Activated CD4-positive, alpha-beta memory T cell treated with anti-CD3 and anti-CD28 coated beads, Interleukin-2, amount 10 ng/mL, durations not matched to agents 7 days and 5 days (primary cell): ENCODE data around the gene AASDH. TPM values are rescaled to one million over a fixed set of nuclear protein-coding genes. Genes with fewer than 3 reads are reported as not detected.

Experiments used
- CTCF ChIA-PET: fragments of 350-600 bp; sonication (Branson Sonifier 250); formaldehyde crosslinking; loops from one replicate; lab custom pipeline; 2021; ENCODE audit warnings: antibody characterized with exemption, inconsistent platforms; lab: Charles Lee
- POLR2A ChIA-PET: fragments of 350-600 bp; sonication (Branson Sonifier 250); formaldehyde crosslinking; loops from one replicate; lab custom pipeline; 2021; ENCODE audit warnings: antibody characterized with exemption; lab: Charles Lee
- DNase-seq: peaks from one replicate; pipeline ENCODE4 v3.0.0-alpha.2; 2020
- H3K27ac Mint-ChIP-seq: one replicate; pipeline ENCODE4 v1.8.0; 2021; ENCODE audit warnings: mild to moderate bottlenecking, mixed read lengths
- H3K27me3 Mint-ChIP-seq: one replicate; pipeline ENCODE4 v1.8.0; 2021; ENCODE audit warnings: mixed read lengths
- H3K36me3 Mint-ChIP-seq: one replicate; pipeline ENCODE4 v1.8.0; 2021; ENCODE audit warnings: low read depth, mixed read lengths
- H3K4me1 Mint-ChIP-seq: one replicate; pipeline ENCODE4 v1.8.0; 2021; ENCODE audit warnings: mixed read lengths
- H3K4me3 Mint-ChIP-seq: one replicate; pipeline ENCODE4 v1.8.0; 2021; ENCODE audit warnings: mild to moderate bottlenecking, mixed read lengths
- H3K9me3 Mint-ChIP-seq: one replicate; pipeline ENCODE4 v1.8.0; 2021; ENCODE audit warnings: mixed read lengths
- total RNA-seq, 2 experiments: library from RNA; stranded (reverse); gene quantifications; one replicate each; pipeline ENCODE4 v1.2.3, GENCODE V29; 2021

Gene AASDH
- total RNA-seq = 10 to 100 TPM in 1 of 2 experiments, 1 to 10 TPM in 1; 9.6 to 11.1 TPM

- H3K4me1 Mint-ChIP-seq = peaks cover 38% of the 10 kb centered on the region
- ChIA-PET POLR2A (interaction anchor here (0.6 to 3.1 kb wide), 28 partner anchors 8 to 590 kb away, joined by 3 to 85 read pairs (median 8); partner anchors contain the start of genes CEP135, NOA1, PAICS and POLR2B), CTCF (interaction anchor here (0.6 to 2.6 kb wide), 17 partner anchors 11 to 989 kb away, joined by 3 to 24 read pairs (median 4); partner anchors contain the start of genes CEP135, PAICS and PPAT)
- H3K9me3 Mint-ChIP-seq = no peaks in the 10 kb centered on the region
- H3K4me3 Mint-ChIP-seq = peak within 1 kb of the TSS; percentile 87
- no peaks in the 10 kb centered on the region for H3K27me3 Mint-ChIP-seq
- H3K36me3 Mint-ChIP-seq = peaks cover 2% of the 10 kb centered on the region
- peak; percentile 96 for DNase-seq
- peak within 1 kb of the TSS; percentile 98 for H3K27ac Mint-ChIP-seq
These were observed at the start of gene AASDH for GRCh38 chr4:56387023-56388001. Gene AASDH, minus strand, starts transcription at chr4:56387491. Its CDS starts 3,192 bp downstream, at chr4:56384299.

GRCh38 chr4:56435140-56435926 lies 48.0 kb upstream of the AASDH start, which contains the start of gene PPAT:
Gene PPAT, minus strand, starts transcription at chr4:56435615. Its CDS starts 138 bp downstream, at chr4:56435477.
- Mint-ChIP-seq H3K36me3 (peaks cover 12% of the 10 kb centered on the region), H3K4me1 (peaks cover 55% of the 10 kb centered on the region), H3K27ac (peak within 1 kb of the TSS; percentile 96), H3K4me3 (peak within 1 kb of the TSS; percentile 99), H3K27me3 (no peaks in the 10 kb centered on the region), H3K9me3 (no peaks in the 10 kb centered on the region)
- CTCF ChIA-PET = interaction anchor here (0.7 to 4.8 kb wide), 25 partner anchors 9 to 545 kb away, joined by 3 to 27 read pairs (median 5); partner anchors contain the start of genes AASDH, CEP135, NOA1 and REST
- peak; percentile 98 for DNase-seq
- POLR2A ChIA-PET = interaction anchor here (0.9 to 5.6 kb wide), 29 partner anchors 10 to 889 kb away, joined by 3 to 87 read pairs (median 8); partner anchors contain the start of genes AASDH, CEP135, NOA1 and POLR2B

GRCh38 chr4:56434599-56435139 lies 47.4 kb upstream of the AASDH start:
- CTCF ChIA-PET = interaction anchor here (0.9 to 4.8 kb wide), 14 partner anchors 9 to 546 kb away, joined by 3 to 27 read pairs (median 8); partner anchors contain the start of genes AASDH, CEP135, NOA1 and SRP72
- POLR2A ChIA-PET = interaction anchor here (1.0 to 5.6 kb wide), 20 partner anchors 9 to 548 kb away, joined by 3 to 87 read pairs (median 8); partner anchors contain the start of genes AASDH, NOA1, POLR2B and REST

GRCh38 chr4:56433280-56433679 lies 46.0 kb upstream of the AASDH start:
- H3K4me1 Mint-ChIP-seq = peaks cover 41% of the 10 kb centered on the region
- peak overlapping the region; percentile 99 for H3K4me3 Mint-ChIP-seq
- CTCF ChIA-PET = interaction anchor here (1.4 to 4.8 kb wide), 2 partner anchors 8 to 485 kb away, joined by 3 to 24 read pairs; partner anchors contain the start of gene CEP135

More at GRCh38 chr4:56434599-56435139, 47.4 kb upstream of the AASDH start:
- Mint-ChIP-seq H3K27me3 (no peaks in the 10 kb centered on the region), H3K9me3 (no peaks in the 10 kb centered on the region), H3K4me1 (peaks cover 51% of the 10 kb centered on the region), H3K27ac (peak overlapping the region; percentile 96), H3K36me3 (peaks cover 8% of the 10 kb centered on the region), H3K4me3 (peak overlapping the region; percentile 99)
- DNase-seq = peak; percentile 51

GRCh38 chr4:56430203-56430602 lies 42.9 kb upstream of the AASDH start:
- Mint-ChIP-seq H3K27me3 (no peaks in the 10 kb centered on the region), H3K36me3 (peaks cover 3% of the 10 kb centered on the region), H3K4me1 (peaks cover 42% of the 10 kb centered on the region), H3K4me3 (no peak overlapping the region), H3K27ac (no peak overlapping the region), H3K9me3 (no peaks in the 10 kb centered on the region)
- ChIA-PET CTCF (interaction anchor here (1.4 kb wide), 1 partner anchor 548 kb away, joined by 4 read pairs; the partner anchor contains the start of gene NOA1), POLR2A (no interaction called here)
- no peak for DNase-seq

More at GRCh38 chr4:56433280-56433679, 46.0 kb upstream of the AASDH start:
- Mint-ChIP-seq H3K36me3 (peaks cover 4% of the 10 kb centered on the region), H3K27ac (no peak overlapping the region), H3K9me3 (no peaks in the 10 kb centered on the region), H3K27me3 (no peaks in the 10 kb centered on the region)
- DNase-seq = no peak
- POLR2A ChIA-PET = interaction anchor here (1.0 to 5.6 kb wide), 6 partner anchors 9 to 545 kb away, joined by 3 to 85 read pairs (median 6); partner anchors contain the start of genes AASDH, NOA1 and POLR2B

- Mint-ChIP-seq H3K36me3 (peaks cover 3% of the 10 kb centered on the region), H3K4me1 (peaks cover 26% of the 10 kb centered on the region), H3K9me3 (no peaks in the 10 kb centered on the region), H3K27ac (no peak overlapping the region), H3K27me3 (no peaks in the 10 kb centered on the region), H3K4me3 (no peak overlapping the region)
- no peak for DNase-seq
- CTCF ChIA-PET = no interaction called here
- POLR2A ChIA-PET = no interaction called here
These were observed 39.9 kb upstream of the AASDH start for GRCh38 chr4:56427179-56427578.

GRCh38 chr4:56426273-56426672 lies 39.0 kb upstream of the AASDH start:
- no peak overlapping the region for H3K4me3 Mint-ChIP-seq
- peaks cover 3% of the 10 kb centered on the region for H3K36me3 Mint-ChIP-seq
- H3K4me1 Mint-ChIP-seq = peaks cover 18% of the 10 kb centered on the region
- no peaks in the 10 kb centered on the region for H3K9me3 Mint-ChIP-seq
- DNase-seq = no peak
- H3K27me3 Mint-ChIP-seq = no peaks in the 10 kb centered on the region
- POLR2A ChIA-PET = interaction anchor here (1.6 to 2.0 kb wide), 2 partner anchors 8 to 11 kb away, joined by 6 to 13 read pairs; partner anchors contain the start of gene PAICS
- no peak overlapping the region for H3K27ac Mint-ChIP-seq
- CTCF ChIA-PET = interaction anchor here (0.9 to 1.4 kb wide), 4 partner anchors 9 to 410 kb away, joined by 3 to 24 read pairs (median 6); partner anchors contain the start of genes AASDH, PAICS and PPAT

GRCh38 chr4:56425518-56425917 lies 38.2 kb upstream of the AASDH start:
- ChIA-PET POLR2A (interaction anchor here (1.6 to 2.0 kb wide), 2 partner anchors 9 to 11 kb away, joined by 6 to 13 read pairs; partner anchors contain the start of gene PAICS), CTCF (interaction anchor here (0.8 to 1.8 kb wide), 11 partner anchors 10 to 417 kb away, joined by 3 to 24 read pairs (median 4); partner anchors contain the start of genes AASDH, PAICS and PPAT)
- no peak for DNase-seq
- H3K27me3 Mint-ChIP-seq = no peaks in the 10 kb centered on the region
- no peak overlapping the region for H3K4me3 Mint-ChIP-seq
- peaks cover 17% of the 10 kb centered on the region for H3K4me1 Mint-ChIP-seq
- H3K9me3 Mint-ChIP-seq = no peaks in the 10 kb centered on the region
- peaks cover 3% of the 10 kb centered on the region for H3K36me3 Mint-ChIP-seq
- no peak overlapping the region for H3K27ac Mint-ChIP-seq

GRCh38 chr4:56424697-56425514 lies 37.6 kb upstream of the AASDH start:
- peak; percentile 32 for DNase-seq
- H3K36me3 Mint-ChIP-seq = peaks cover 3% of the 10 kb centered on the region
- no peaks in the 10 kb centered on the region for H3K27me3 Mint-ChIP-seq
- H3K4me1 Mint-ChIP-seq = peaks cover 17% of the 10 kb centered on the region
- no peak overlapping the region for H3K27ac Mint-ChIP-seq
- POLR2A ChIA-PET = interaction anchor here (0.6 to 2.2 kb wide), 5 partner anchors 9 to 13 kb away, joined by 3 to 14 read pairs (median 6); partner anchors contain the start of genes PAICS and PPAT
- H3K4me3 Mint-ChIP-seq = no peak overlapping the region
- no peaks in the 10 kb centered on the region for H3K9me3 Mint-ChIP-seq
- CTCF ChIA-PET = interaction anchor here (0.8 to 2.8 kb wide), 18 partner anchors 10 to 416 kb away, joined by 3 to 24 read pairs (median 5); partner anchors contain the start of genes AASDH, PAICS and PPAT

- no peaks in the 10 kb centered on the region for H3K27me3 Mint-ChIP-seq
- peaks cover 3% of the 10 kb centered on the region for H3K36me3 Mint-ChIP-seq
- POLR2A ChIA-PET = interaction anchor here (0.6 to 2.2 kb wide), 4 partner anchors 10 to 44 kb away, joined by 3 to 14 read pairs (median 4); partner anchors contain the start of genes PAICS and PPAT
- peaks cover 14% of the 10 kb centered on the region for H3K4me1 Mint-ChIP-seq
- CTCF ChIA-PET = interaction anchor here (0.9 to 2.8 kb wide), 11 partner anchors 11 to 414 kb away, joined by 3 to 16 read pairs (median 6); partner anchors contain the start of genes AASDH, PAICS and PPAT
- H3K27ac Mint-ChIP-seq = no peak overlapping the region
- H3K9me3 Mint-ChIP-seq = no peaks in the 10 kb centered on the region
- no peak overlapping the region for H3K4me3 Mint-ChIP-seq
- DNase-seq = no peak
These were observed 36.9 kb upstream of the AASDH start for GRCh38 chr4:56424176-56424575.
